Measurements from ENCODE around the gene C2orf92.

C2orf92 gene

GRCh38 chr2:97733341-97734035 lies 64.0 kb downstream of the C2orf92 start:
- H3K36me3 ChIP-seq (ENCODE audit: control insufficient read depth, insufficient read depth, low read length) = no peaks in the 10 kb centered on the region
- no peak overlapping the region for H3K4me3 ChIP-seq (ENCODE audit: low read length)
- H3K27me3 ChIP-seq (ENCODE audit: control insufficient read depth, insufficient read depth, low read length) = no peaks in the 10 kb centered on the region
- H3K9ac ChIP-seq (ENCODE audit: low read length) = no peak overlapping the region
- no peak overlapping the region for H3K27ac ChIP-seq (ENCODE audit: low read depth, low read length)
- no peaks in the 10 kb centered on the region for H3K4me1 ChIP-seq (ENCODE audit: control insufficient read depth, insufficient read depth, low read length)

- Histone ChIP-seq H3K4me3 (ENCODE audit: low read length) (no peak overlapping the region), H3K4me1 (ENCODE audit: control insufficient read depth, insufficient read depth, low read length) (no peaks in the 10 kb centered on the region), H3K36me3 (ENCODE audit: control insufficient read depth, insufficient read depth, low read length) (no peaks in the 10 kb centered on the region), H3K9ac (ENCODE audit: low read length) (no peak overlapping the region), H3K27ac (ENCODE audit: low read depth, low read length) (no peak overlapping the region), H3K27me3 (ENCODE audit: control insufficient read depth, insufficient read depth, low read length) (no peaks in the 10 kb centered on the region)
These were observed 64.8 kb downstream of the C2orf92 start for GRCh38 chr2:97734061-97735051.

GRCh38 chr2:97735161-97735561 lies 65.6 kb downstream of the C2orf92 start:
- H3K9ac ChIP-seq (ENCODE audit: low read length) = no peak overlapping the region
- H3K27ac ChIP-seq (ENCODE audit: low read depth, low read length) = no peak overlapping the region

GRCh38 chr2:97736185-97736584 lies 66.7 kb downstream of the C2orf92 start:
- no peak overlapping the region for H3K9ac ChIP-seq (ENCODE audit: low read length)
- H3K36me3 ChIP-seq (ENCODE audit: control insufficient read depth, insufficient read depth, low read length) = no peaks in the 10 kb centered on the region
- no peak overlapping the region for H3K27ac ChIP-seq (ENCODE audit: low read depth, low read length)
- H3K4me1 ChIP-seq (ENCODE audit: control insufficient read depth, insufficient read depth, low read length) = no peaks in the 10 kb centered on the region
- no peak overlapping the region for H3K4me3 ChIP-seq (ENCODE audit: low read length)
- H3K27me3 ChIP-seq (ENCODE audit: control insufficient read depth, insufficient read depth, low read length) = no peaks in the 10 kb centered on the region

More at GRCh38 chr2:97735161-97735561, 65.6 kb downstream of the C2orf92 start:
- no peaks in the 10 kb centered on the region for H3K36me3 ChIP-seq (ENCODE audit: control insufficient read depth, insufficient read depth, low read length)
- no peaks in the 10 kb centered on the region for H3K4me1 ChIP-seq (ENCODE audit: control insufficient read depth, insufficient read depth, low read length)
- no peaks in the 10 kb centered on the region for H3K27me3 ChIP-seq (ENCODE audit: control insufficient read depth, insufficient read depth, low read length)
- no peak overlapping the region for H3K4me3 ChIP-seq (ENCODE audit: low read length)

- Histone ChIP-seq H3K4me3 (ENCODE audit: low read length) (no peak overlapping the region), H3K9ac (ENCODE audit: low read length) (no peak overlapping the region), H3K36me3 (ENCODE audit: control insufficient read depth, insufficient read depth, low read length) (no peaks in the 10 kb centered on the region), H3K27me3 (ENCODE audit: control insufficient read depth, insufficient read depth, low read length) (no peaks in the 10 kb centered on the region), H3K4me1 (ENCODE audit: control insufficient read depth, insufficient read depth, low read length) (no peaks in the 10 kb centered on the region), H3K27ac (ENCODE audit: low read depth, low read length) (no peak overlapping the region)
These were observed 67.3 kb downstream of the C2orf92 start for GRCh38 chr2:97736608-97737330.

- Histone ChIP-seq H3K27ac (ENCODE audit: low read depth, low read length) (no peak overlapping the region), H3K4me3 (ENCODE audit: low read length) (no peak overlapping the region), H3K4me1 (ENCODE audit: control insufficient read depth, insufficient read depth, low read length) (no peaks in the 10 kb centered on the region), H3K9ac (ENCODE audit: low read length) (no peak overlapping the region), H3K36me3 (ENCODE audit: control insufficient read depth, insufficient read depth, low read length) (no peaks in the 10 kb centered on the region), H3K27me3 (ENCODE audit: control insufficient read depth, insufficient read depth, low read length) (no peaks in the 10 kb centered on the region)
These were observed 68.1 kb downstream of the C2orf92 start for GRCh38 chr2:97737421-97738178.

GRCh38 chr2:97738179-97739019 lies 68.9 kb downstream of the C2orf92 start:
- Histone ChIP-seq H3K9ac (ENCODE audit: low read length) (no peak overlapping the region), H3K27me3 (ENCODE audit: control insufficient read depth, insufficient read depth, low read length) (no peaks in the 10 kb centered on the region), H3K36me3 (ENCODE audit: control insufficient read depth, insufficient read depth, low read length) (no peaks in the 10 kb centered on the region), H3K27ac (ENCODE audit: low read depth, low read length) (no peak overlapping the region), H3K4me1 (ENCODE audit: control insufficient read depth, insufficient read depth, low read length) (no peaks in the 10 kb centered on the region), H3K4me3 (ENCODE audit: low read length) (no peak overlapping the region)

- H3K27ac ChIP-seq (ENCODE audit: low read depth, low read length) = no peak overlapping the region
- no peaks in the 10 kb centered on the region for H3K27me3 ChIP-seq (ENCODE audit: control insufficient read depth, insufficient read depth, low read length)
- H3K9ac ChIP-seq (ENCODE audit: low read length) = no peak overlapping the region
- H3K4me1 ChIP-seq (ENCODE audit: control insufficient read depth, insufficient read depth, low read length) = no peaks in the 10 kb centered on the region
- no peaks in the 10 kb centered on the region for H3K36me3 ChIP-seq (ENCODE audit: control insufficient read depth, insufficient read depth, low read length)
- no peak overlapping the region for H3K4me3 ChIP-seq (ENCODE audit: low read length)
These were observed 69.7 kb downstream of the C2orf92 start for GRCh38 chr2:97739020-97739892.

GRCh38 chr2:97739893-97740245 lies 70.4 kb downstream of the C2orf92 start:
- H3K9ac ChIP-seq (ENCODE audit: low read length) = no peak overlapping the region
- no peak overlapping the region for H3K27ac ChIP-seq (ENCODE audit: low read depth, low read length)
- no peaks in the 10 kb centered on the region for H3K27me3 ChIP-seq (ENCODE audit: control insufficient read depth, insufficient read depth, low read length)
- no peak overlapping the region for H3K4me3 ChIP-seq (ENCODE audit: low read length)
- H3K4me1 ChIP-seq (ENCODE audit: control insufficient read depth, insufficient read depth, low read length) = no peaks in the 10 kb centered on the region
- H3K36me3 ChIP-seq (ENCODE audit: control insufficient read depth, insufficient read depth, low read length) = no peaks in the 10 kb centered on the region

GRCh38 chr2:97740590-97741182 lies 71.2 kb downstream of the C2orf92 start:
- H3K27ac ChIP-seq (ENCODE audit: low read depth, low read length) = no peak overlapping the region
- H3K9ac ChIP-seq (ENCODE audit: low read length) = no peak overlapping the region
- H3K27me3 ChIP-seq (ENCODE audit: control insufficient read depth, insufficient read depth, low read length) = no peaks in the 10 kb centered on the region
- H3K4me1 ChIP-seq (ENCODE audit: control insufficient read depth, insufficient read depth, low read length) = peaks cover 3% of the 10 kb centered on the region
- no peaks in the 10 kb centered on the region for H3K36me3 ChIP-seq (ENCODE audit: control insufficient read depth, insufficient read depth, low read length)
- no peak overlapping the region for H3K4me3 ChIP-seq (ENCODE audit: low read length)
